Lung microvascular endothelial cell (primary cell): ENCODE data around the gene SIPA1L3. TPM values are rescaled to one million over a fixed set of nuclear protein-coding genes. Genes with fewer than 3 reads are reported as not detected.
A peak's percentile ranks its signal among the peaks of the same experiment; 100 is the strongest.

Source experiments
- DNase-seq, 2 donors: peaks; one replicate each; pipeline versions ENCODE4 v3.0.0 to v3.0.0-alpha.2; 2010; ENCODE audit warnings: low read depth in 2 of 2
- total RNA-seq: library from RNA; depleted of rRNA; stranded (reverse); fragments of >200 nt; gene quantifications from 2 replicates; pipeline ENCODE4 v1.2.1, GENCODE V29; 2014

Gene SIPA1L3
- total RNA-seq, 1 donor from 2014 or later, result 13.1 TPM

GRCh38 chr19:38042132-38042531 lies 135.1 kb downstream of the SIPA1L3 start:
- no peak for DNase-seq

GRCh38 chr19:38043649-38044144 lies 136.7 kb downstream of the SIPA1L3 start:
- no peak for DNase-seq

- peak; percentile 59 to 81 for DNase-seq
Observed at GRCh38 chr19:38044267-38045111, 137.5 kb downstream of the SIPA1L3 start.

GRCh38 chr19:38045554-38046253 lies 138.7 kb downstream of the SIPA1L3 start:
- no peak for DNase-seq

GRCh38 chr19:38046254-38047048 lies 139.4 kb downstream of the SIPA1L3 start:
- DNase-seq, result no peak

GRCh38 chr19:38047049-38047438 lies 140.0 kb downstream of the SIPA1L3 start:
- no peak for DNase-seq

GRCh38 chr19:38047641-38048040 lies 140.6 kb downstream of the SIPA1L3 start:
- no peak for DNase-seq

- peak in 1 of 2 donors; percentile 54 for DNase-seq
Observed at GRCh38 chr19:38049105-38049649, 142.2 kb downstream of the SIPA1L3 start.

GRCh38 chr19:38055010-38055409 lies 148.0 kb downstream of the SIPA1L3 start:
- no peak for DNase-seq

- DNase-seq, result no peak
Observed at GRCh38 chr19:38055655-38056521, 148.9 kb downstream of the SIPA1L3 start.

GRCh38 chr19:38056646-38057045 lies 149.6 kb downstream of the SIPA1L3 start:
- no peak for DNase-seq

- DNase-seq, result no peak
Observed at GRCh38 chr19:38057959-38058690, 151.1 kb downstream of the SIPA1L3 start.

- DNase-seq, result peak; percentile 89 to 94
Observed at GRCh38 chr19:38059897-38060296, 152.9 kb downstream of the SIPA1L3 start.

- no peak for DNase-seq
Observed at GRCh38 chr19:38060331-38060730, 153.3 kb downstream of the SIPA1L3 start.

GRCh38 chr19:38061294-38061693 lies 154.3 kb downstream of the SIPA1L3 start:
- DNase-seq, result peak; percentile 30 to 79

- DNase-seq, result peak; percentile 46 to 59
Observed at GRCh38 chr19:38062959-38063761, 156.2 kb downstream of the SIPA1L3 start.

- DNase-seq, result no peak
Observed at GRCh38 chr19:38063928-38064327, 156.9 kb downstream of the SIPA1L3 start.

- no peak for DNase-seq
Observed at GRCh38 chr19:38064661-38065425, 157.8 kb downstream of the SIPA1L3 start.
